ENCODE measurements around the gene HOXD1.

HOXD1 gene

GRCh38 chr2:176167398-176167797 is 21.1 kb upstream of the HOXD1 start:
- no peak for DNase-seq

DNA sequence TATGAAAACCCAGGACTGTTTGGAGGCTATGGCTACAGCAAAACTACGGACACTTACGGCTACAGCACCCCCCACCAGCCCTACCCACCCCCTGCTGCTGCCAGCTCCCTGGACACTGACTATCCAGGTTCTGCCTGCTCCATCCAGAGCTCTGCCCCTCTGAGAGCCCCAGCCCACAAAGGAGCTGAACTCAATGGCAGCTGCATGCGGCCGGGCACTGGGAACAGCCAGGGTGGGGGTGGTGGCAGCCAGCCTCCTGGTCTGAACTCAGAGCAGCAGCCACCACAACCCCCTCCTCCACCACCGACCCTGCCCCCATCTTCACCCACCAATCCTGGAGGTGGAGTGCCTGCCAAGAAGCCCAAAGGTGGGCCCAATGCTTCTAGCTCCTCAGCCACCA is 19.3 kb upstream of the HOXD1 start:
- no peak for DNase-seq

- no peak for DNase-seq
Observed at GRCh38 chr2:176169711-176170110, 18.8 kb upstream of the HOXD1 start.

DNA sequence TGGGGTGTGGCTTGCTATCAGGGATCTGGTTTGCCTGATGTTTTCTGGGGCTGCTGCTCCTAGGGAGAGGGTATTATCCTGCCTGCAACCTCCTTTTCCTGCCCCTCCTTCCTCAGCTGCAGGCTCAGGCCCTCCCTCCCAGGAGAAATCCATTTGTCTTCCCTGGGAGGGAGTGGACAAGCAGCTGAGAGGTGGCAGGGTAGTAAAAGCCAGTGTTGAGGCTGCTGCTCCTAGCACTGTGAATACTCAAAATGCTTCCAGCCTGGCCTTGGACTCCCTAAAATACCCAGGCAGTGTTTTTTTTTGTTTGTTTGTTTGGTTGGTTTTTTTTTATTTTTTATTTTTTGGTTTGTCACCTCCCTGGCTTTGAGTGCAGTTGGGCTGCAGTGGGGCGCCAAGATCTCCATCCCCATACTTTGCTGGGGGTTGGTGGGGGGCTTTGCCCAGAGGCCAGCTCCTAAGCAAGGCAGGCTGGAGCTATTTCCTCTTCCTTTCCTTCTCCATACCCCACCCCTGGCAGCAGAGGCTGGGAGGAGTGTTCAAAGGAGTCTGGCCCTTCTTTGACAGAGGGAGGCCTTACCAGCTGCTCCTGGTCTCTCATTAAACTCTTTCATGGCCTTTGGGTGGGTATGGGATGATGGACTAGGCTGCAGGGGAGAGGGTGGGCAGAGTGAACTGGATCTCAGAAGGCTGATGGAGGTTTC is 17.7 kb upstream of the HOXD1 start:
- DNase-seq, result no peak

DNA sequence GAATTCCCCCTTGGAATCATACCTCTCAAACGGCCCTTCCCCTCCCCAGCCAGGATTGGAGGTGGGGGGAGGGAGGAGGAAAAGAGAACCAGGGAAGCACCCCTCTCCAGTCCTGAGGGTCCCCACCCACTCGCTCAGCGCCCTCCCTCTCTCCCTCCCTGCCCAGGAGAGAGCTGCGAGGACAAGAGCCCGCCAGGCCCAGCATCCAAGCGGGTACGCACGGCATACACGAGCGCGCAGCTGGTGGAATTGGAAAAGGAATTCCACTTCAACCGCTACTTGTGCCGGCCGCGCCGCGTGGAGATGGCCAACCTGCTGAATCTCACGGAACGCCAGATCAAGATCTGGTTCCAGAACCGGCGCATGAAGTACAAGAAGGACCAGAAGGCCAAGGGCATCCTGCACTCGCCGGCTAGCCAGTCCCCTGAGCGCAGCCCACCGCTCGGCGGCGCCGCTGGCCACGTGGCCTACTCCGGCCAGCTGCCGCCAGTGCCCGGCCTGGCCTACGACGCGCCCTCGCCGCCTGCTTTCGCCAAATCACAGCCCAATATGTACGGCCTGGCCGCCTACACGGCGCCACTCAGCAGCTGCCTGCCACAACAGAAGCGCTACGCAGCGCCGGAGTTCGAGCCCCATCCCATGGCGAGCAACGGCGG is 17.0 kb upstream of the HOXD1 start:
- DNase-seq, result no peak

- DNase-seq, result no peak
Observed at GRCh38 chr2:176172007-176172894, 16.2 kb upstream of the HOXD1 start.

DNA sequence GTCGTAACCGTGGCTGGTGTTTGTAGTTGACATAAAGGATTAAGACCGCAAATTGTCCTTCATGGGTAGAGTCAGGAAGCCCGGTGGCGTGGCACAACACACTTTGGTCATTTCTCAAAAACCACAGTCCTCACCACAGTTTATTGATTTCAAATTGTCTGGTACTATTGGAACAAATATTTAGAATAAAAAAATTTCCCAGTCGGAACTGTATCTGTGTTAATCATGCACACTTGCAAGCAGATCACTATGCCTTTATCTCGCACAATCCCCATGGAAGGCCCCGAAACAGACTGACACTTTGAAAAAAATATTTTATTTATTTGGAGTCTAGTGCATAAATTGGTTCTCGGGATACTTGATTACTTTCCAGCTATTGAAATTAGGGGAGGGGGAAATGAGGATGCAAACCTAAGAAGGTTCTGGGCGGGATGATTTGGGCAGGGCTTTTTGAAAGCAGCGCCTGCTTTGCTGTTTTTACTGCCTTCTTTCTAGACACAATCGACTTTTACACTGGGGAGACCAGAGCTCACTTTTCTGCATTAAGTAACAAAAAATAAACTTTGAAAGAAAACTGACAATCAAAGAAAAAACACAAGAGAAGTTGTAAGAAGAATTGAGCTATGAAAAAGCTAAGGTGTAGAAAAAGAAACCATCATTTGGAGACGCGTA is 15.4 kb upstream of the HOXD1 start:
- no peak for DNase-seq

GRCh38 chr2:176173567-176174381 is 14.7 kb upstream of the HOXD1 start:
- DNase-seq, result no peak

GRCh38 chr2:176174382-176174823 is 14.1 kb upstream of the HOXD1 start:
- DNase-seq, result no peak

DNA sequence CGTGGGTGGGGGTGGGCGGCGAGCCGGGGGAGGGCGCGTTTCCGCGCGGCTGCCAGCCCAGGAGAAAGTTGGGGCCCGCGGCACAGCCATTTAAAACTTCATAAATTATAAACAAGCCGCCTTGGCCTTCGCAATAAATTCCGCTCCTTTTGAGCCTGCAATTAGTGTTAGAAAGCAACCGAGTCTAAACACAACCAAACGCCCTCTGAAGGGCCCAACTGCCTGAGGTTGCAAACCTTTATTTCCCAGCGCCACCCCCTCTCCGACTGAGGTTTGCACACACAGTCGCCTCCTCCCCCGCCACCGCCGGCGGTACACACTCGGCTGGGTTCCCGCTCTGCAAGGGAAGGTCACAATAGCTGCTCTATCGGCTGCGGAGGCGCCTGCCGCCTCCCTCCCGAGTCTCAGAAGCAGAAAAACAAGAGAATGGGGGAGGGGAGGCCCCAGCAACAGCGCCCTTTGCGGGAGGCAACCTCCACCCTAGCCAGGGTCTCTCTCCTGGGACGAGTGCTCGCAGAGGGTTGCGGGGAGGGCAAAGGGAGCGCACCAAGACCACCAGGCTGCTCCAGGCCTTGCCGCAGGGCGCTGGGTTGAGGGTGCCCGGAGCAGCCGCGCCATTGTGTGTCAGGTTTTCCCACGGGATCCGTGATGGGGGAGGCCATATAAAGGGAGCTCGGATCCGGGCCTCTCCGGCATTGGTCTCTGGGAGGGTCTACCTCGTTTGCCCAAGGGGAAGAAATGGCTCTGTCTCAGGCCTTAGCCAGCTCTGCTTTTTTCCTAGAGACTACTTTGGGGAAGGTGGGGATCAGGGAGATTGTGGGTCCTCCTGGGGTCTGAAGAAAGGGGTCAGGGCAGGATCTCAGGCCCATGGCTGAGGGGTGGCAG is 13.4 kb upstream of the HOXD1 start:
- no peak for DNase-seq

DNA sequence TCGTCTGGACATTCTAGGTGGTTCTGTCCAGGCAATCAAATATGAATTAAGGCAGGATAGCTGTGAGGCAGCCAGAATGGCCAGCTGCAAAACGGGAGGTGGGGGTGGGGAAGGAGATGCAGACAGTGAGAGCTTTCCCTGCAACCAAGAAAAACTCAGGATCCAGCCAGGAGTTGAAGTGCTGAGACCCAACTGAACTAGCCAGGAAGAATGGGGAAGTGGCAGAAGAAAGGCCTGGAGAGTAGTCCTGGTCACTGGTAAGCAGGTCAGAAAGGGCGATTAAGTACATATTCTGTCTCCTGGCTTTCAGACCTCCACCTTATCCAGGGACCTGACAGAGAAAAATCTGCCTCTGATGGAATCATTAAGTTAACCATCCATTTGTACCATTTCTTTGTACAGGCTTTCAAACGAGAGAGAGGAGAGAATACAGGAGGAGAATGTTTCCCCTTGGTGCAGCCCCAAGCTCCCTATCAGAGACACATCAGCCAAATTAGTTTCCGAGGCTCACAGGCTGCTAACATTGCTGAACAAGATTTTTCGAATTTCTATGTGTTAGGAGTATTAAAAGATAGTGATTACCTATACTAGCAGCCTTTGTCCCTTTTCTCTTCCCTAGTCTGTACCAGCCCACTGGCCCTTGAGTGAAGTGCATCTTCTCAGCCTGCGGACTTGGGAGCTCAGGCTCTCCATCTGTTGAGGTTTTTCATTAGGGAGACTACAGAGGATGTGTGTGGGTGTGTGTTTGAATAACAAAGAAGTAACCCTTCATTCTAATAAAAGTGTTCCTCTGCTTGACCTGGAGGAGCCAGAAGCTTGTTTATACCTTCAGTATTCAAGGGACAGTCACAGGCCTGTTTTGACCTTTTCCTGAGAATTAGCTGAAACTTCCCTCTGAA is 12.5 kb upstream of the HOXD1 start:
- no peak for DNase-seq

- DNase-seq, result no peak
Observed at GRCh38 chr2:176177580-176178037, 10.9 kb upstream of the HOXD1 start.

DNA sequence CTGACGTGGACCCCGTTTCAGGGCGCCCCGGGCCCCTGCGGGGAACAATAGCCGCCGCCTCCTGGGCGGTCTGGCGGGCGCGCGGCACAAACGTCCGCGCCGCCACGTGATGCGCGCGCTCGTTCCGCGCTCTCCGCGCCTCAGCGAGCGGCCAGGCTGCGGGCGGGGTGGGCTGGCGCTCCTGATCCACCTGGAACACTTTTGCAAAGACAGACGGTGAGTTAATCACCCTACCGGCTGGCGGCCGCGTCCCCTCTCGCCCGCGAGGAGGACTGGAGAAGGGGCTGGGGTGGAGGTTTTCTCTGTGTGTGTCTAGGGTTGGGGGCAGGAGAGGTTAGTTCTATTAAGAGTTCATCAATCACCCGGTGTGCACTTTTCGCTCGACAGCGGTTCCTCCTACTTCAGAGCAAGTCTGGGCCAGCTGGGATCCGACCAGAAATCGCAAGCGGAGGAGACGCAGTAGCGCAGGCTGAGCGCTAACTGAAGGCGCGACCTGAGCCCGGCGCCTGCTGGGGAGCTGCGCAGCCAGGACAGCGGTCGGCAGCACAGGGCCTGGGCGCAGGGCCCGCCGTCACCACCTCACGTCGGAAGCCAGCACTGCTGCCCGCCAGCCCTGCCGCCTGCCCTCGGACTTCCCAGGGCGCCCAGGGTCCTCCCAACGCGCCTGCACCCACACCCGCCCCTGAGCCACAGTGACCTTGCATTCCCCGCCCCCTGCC is 10.3 kb upstream of the HOXD1 start:
- DNase-seq, result no peak

DNA sequence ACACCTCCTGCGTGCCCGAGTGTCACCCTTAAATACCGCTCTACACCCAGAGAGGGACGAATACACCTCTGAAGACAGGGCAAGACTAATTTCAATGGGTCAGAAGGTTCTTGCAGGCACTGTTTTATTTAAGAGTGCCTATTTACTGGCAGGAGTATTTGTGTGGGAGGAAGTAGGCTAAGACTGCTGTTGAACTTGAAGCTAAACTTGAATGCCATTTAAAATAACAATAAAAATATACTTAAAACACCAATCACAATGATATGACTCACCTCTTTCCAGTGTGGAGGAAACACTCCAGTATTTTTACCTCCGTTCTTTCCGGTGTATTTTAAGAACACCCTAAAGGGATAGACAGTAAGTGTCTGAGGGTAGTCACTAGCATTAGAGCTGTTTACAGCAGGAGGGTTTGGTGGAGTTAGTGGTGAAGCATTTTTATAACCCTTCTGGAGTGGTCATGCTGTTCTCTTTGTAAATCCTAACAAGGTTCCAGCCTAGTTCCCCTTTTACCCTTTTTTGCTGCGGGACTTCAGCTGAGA is 9.6 kb upstream of the HOXD1 start:
- no peak for DNase-seq

DNA sequence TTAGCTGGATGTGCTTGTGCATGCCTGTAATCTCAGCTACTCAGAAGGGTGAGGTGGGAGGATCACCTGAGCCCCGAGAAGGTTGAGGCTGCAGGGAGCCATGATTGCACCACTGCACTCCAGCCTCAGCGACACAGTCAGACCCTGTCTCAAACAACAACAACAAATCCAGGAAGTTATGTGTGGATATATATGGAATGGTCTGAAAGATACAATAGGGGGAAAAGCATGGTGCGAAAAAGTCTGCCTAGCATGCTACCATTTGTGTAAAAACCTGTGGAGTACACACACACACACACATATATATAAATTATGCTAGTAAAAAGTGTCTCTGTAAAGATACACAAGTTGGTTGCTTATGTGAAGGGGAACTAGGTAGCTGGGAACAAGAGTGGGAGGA is 6.9 kb upstream of the HOXD1 start:
- DNase-seq, result no peak

DNA sequence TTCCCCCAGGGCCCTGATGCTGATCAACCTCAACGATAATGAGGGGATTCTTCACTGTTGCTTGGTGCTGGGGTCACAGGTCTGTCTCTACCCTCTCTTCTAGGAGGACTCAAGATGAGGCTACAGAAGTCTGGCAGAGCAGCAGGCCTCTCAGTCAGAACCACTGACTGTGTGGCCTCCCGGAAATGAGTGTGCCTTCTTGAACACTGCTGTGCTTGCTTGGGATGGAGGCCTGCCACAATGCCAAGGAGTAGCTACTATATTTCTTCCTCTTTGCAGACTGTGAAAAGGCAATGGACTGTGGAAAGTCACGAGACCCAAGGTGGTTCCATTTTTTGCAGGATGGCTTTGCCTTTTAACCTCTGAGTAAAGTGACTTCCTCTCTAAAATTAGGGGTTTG is 5.8 kb upstream of the HOXD1 start:
- no peak for DNase-seq

DNA sequence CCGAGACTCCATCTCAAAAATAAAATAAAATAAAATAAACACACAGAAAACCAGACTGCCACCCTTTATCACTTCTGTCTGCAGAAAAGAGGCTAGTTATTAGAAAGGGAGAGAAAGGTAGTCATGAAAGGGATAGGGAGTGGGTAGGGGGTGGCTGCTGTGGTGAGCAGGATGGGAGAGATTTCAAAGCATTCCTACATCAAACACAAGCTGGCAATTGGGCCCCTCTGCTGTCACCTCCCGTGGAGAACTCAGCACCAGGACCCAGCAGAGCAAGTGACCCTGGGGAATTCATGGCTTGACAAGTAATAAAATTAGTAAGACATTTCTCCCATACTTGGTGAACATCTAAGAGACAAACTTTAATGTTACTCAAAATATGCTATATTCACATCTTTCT is 3.7 kb upstream of the HOXD1 start:
- no peak for DNase-seq

GRCh38 chr2:176186024-176186423 is 2.4 kb upstream of the HOXD1 start:
- DNase-seq, result no peak
